ENCODE measurements around the gene LCE1F.

LCE1F gene

DNA sequence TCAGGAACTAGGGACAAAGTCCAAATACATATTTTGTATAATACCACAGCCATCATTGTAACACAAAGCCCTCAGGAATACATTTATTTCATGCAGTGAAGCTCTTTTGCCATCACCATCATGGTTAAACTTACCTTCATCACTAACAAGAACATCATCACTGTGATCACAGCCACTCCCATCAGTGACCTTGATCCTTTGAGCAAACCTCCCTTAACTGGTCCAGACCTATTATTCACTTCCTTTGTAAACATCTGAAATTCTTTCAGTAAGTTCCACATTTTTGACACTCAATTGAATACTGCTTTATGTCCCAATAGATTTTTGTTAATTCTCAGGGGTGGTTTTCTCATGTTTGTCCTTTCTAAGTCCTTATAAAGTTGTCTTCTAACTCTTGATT, 33.3 kb upstream of the LCE1F start:
- no peak for TF ChIP-seq CTCF (IDR thresholded peaks at IDR 0.05; ENCODE audit: insufficient read depth, low read length, poor library complexity, severe bottlenecking)
- no peak for DNase-seq (ENCODE audit: extremely low read depth, insufficient read length)
- H3K4me3 ChIP-seq (replicated peaks; ENCODE audit: low read depth, low read length), result no peak overlapping the region
- no peaks in the 10 kb centered on the region for H3K36me3 ChIP-seq (ENCODE audit: control insufficient read depth, insufficient read depth, low read length)
- no peaks in the 10 kb centered on the region for H3K27me3 ChIP-seq (replicated peaks; ENCODE audit: control insufficient read depth, insufficient read depth, low read length)

DNA sequence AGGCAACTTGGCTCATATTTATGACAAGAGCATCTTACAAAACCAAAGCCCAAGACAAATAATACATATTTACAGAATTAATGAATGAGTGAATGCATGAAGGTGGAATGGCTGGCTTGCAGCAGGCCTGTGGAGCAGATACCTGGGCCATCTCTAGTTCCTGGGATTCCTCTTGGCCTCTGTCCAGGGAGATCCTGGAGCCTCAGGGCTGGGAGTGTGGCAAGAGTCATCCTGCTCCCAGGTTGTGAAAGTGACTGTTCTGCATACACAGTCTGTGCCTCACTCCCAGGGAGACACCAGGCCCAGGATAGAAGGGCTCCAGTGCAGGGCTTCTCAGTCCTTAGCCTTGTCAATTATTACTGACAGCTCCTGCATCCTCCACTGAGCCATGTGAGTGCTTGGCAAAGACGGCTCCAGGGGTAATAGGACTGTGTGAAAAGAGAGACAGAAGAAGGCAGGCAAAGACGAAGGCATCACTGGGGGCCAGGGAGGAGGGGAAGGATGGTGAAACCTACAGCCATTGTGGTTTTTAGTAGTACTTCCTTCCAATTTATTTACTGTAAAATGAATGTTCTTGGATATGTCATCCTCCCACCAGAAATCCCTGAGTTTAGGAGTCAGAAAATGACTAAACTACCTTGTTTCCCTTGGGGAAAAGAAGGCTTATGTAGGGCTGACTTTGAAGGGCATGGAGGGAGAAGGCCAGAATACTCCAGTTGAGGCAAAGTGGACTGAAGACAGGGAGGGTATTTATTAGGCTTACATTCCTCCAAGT, 31.4 kb upstream of the LCE1F start:
- Histone ChIP-seq H3K27me3 (replicated peaks; ENCODE audit: control insufficient read depth, insufficient read depth, low read length) (no peaks in the 10 kb centered on the region), H3K4me3 (replicated peaks; ENCODE audit: low read depth, low read length) (no peak overlapping the region), H3K36me3 (ENCODE audit: control insufficient read depth, insufficient read depth, low read length) (no peaks in the 10 kb centered on the region)
- no peak for TF ChIP-seq CTCF (IDR thresholded peaks at IDR 0.05; ENCODE audit: insufficient read depth, low read length, poor library complexity, severe bottlenecking)
- DNase-seq (ENCODE audit: extremely low read depth, insufficient read length), result no peak

DNA sequence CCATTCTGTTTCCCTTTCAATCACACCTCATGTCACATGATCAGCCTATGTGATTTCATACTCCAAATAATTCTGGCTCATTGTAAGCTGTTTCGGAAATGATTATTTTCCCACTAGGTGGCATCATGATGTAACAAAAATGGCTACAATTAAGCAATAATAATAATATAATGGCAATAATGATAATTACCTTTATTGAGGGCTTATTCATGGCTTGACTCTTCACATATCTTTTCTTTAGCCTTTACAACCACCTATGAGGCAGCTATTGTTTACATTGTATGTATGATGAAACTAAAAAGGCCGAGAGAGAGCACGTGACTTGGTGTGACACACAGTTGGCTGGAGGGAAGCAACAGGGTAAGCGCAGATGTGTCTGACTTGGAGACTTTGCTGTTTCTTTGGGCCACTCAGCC, 29.6 kb upstream of the LCE1F start:
- Histone ChIP-seq H3K4me3 (replicated peaks; ENCODE audit: low read depth, low read length) (no peak overlapping the region), H3K36me3 (ENCODE audit: control insufficient read depth, insufficient read depth, low read length) (no peaks in the 10 kb centered on the region), H3K27me3 (replicated peaks; ENCODE audit: control insufficient read depth, insufficient read depth, low read length) (no peaks in the 10 kb centered on the region)
- TF ChIP-seq CTCF (IDR thresholded peaks at IDR 0.05; ENCODE audit: insufficient read depth, low read length, poor library complexity, severe bottlenecking), result no peak
- no peak for DNase-seq (ENCODE audit: extremely low read depth, insufficient read length)

GRCh38 chr1:152745765-152746444, 29.0 kb upstream of the LCE1F start:
- no peaks in the 10 kb centered on the region for H3K36me3 ChIP-seq (ENCODE audit: control insufficient read depth, insufficient read depth, low read length)
- no peak overlapping the region for H3K4me3 ChIP-seq (replicated peaks; ENCODE audit: low read depth, low read length)
- DNase-seq (ENCODE audit: extremely low read depth, insufficient read length), result no peak
- no peak for TF ChIP-seq CTCF (IDR thresholded peaks at IDR 0.05; ENCODE audit: insufficient read depth, low read length, poor library complexity, severe bottlenecking)
- H3K27me3 ChIP-seq (replicated peaks; ENCODE audit: control insufficient read depth, insufficient read depth, low read length), result no peaks in the 10 kb centered on the region

DNA sequence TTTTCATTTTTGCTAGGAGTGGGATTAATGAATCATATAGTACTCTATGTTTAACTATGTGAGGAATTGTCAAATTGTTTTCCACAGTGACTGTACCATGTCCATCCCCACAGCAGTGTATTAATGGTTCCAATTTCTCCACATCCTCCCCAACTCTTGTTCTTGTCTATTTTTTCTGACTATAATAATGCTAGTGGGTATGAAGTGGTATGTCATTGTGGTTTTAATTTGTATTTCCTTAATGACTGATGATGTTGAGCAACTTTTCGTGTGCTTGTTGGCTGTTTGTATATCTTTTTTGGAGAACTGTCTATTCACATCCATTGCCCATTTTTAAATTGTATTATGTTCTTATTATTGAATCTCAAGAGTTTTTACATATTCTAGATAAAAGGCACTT, 27.1 kb upstream of the LCE1F start:
- no peak for TF ChIP-seq CTCF (IDR thresholded peaks at IDR 0.05; ENCODE audit: insufficient read depth, low read length, poor library complexity, severe bottlenecking)
- Histone ChIP-seq H3K4me3 (replicated peaks; ENCODE audit: low read depth, low read length) (no peak overlapping the region), H3K27me3 (replicated peaks; ENCODE audit: control insufficient read depth, insufficient read depth, low read length) (no peaks in the 10 kb centered on the region), H3K36me3 (ENCODE audit: control insufficient read depth, insufficient read depth, low read length) (no peaks in the 10 kb centered on the region)
- no peak for DNase-seq (ENCODE audit: extremely low read depth, insufficient read length)
